ENCODE measurements around the gene ZSCAN5C. TPM values are rescaled to one million over a fixed set of nuclear protein-coding genes. Genes with fewer than 3 reads are reported as not detected.

ZSCAN5C gene
- total and polyA plus RNA-seq, 2 donors (not counting 3 experiments of a cell fraction or from before 2014, with no cell fraction given): not detected

DNA sequence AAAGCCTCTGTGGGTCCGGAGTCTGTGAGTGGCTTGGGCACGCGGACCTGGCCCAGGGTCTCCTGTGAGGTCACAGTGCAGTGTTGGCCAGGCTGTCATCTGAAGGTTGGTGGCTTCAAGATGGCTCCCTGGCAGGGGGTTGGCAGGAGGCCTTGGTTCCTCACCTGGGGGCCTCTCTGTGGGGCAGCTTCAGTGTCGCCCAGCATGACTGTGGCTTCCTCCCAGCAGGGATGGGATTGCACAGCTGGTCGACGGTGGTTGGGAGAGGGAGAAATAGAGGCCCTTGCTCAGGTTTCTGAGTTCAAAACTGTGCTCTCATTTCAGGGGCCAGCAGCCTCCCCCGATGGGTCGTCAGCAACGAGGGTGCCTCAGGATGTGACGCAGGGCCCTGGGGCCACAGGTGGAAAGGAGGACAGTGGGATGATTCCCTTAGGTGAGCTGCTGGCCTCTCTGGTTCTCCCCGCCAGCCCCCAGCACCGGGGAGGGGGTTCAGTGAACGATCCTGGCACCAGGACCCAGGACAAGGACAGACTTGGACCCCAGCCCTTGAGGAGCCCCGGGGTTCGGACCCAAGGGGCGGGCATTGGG is 43.8 kb upstream of the ZSCAN5C start:
- dilution Hi-C loops (cut with MboI; ENCODE audit: extremely low pct_ligation_motif_present, low sequenced_read_pairs) (no loop called here), intact Hi-C loops (cut with micrococcal nuclease) (no loop called here)
- Histone ChIP-seq H3K27ac (ENCODE audit: insufficient read depth, low read depth, low read length) (no peak overlapping the region), H3K36me3 (ENCODE audit: control insufficient read depth in 2 of 2, extremely low read depth in 1 of 2, insufficient read depth in 2 of 2, low read length in 2 of 2) (peaks cover 0 to 22% of the 10 kb centered on the region in 2 experiments), H4K20me1 (replicated peaks; ENCODE audit: control insufficient read depth, extremely low read depth, insufficient read depth, low read length) (no peaks in the 10 kb centered on the region), H3K9me1 (replicated peaks; ENCODE audit: control insufficient read depth, extremely low read depth, insufficient read depth, low read length) (no peaks in the 10 kb centered on the region), H3K4me1 (ENCODE audit: control insufficient read depth, extremely low read depth, insufficient read depth, low read length) (peaks cover 13% of the 10 kb centered on the region), H3K79me2 (ENCODE audit: control insufficient read depth, insufficient read depth, low read length) (no peaks in the 10 kb centered on the region), H2AFZ (ENCODE audit: low read depth, low read length) (no peak overlapping the region), H3K4me3 (replicated peaks in 1 of 3; ENCODE audit: insufficient read depth in 1 of 3, low read depth in 1 of 3, low read length in 3 of 3) (no peak overlapping the region), H3K9me3 (replicated peaks; ENCODE audit: control insufficient read depth, insufficient read depth, low read length) (no peaks in the 10 kb centered on the region), H3K4me2 (ENCODE audit: insufficient read depth, low read length) (no peak overlapping the region), H3K9ac (replicated peaks; ENCODE audit: extremely low read depth, insufficient read depth, low read length) (no peak overlapping the region), H3K27me3 (ENCODE audit: control insufficient read depth in 2 of 2, insufficient read depth in 2 of 2, low read length in 2 of 2) (no peaks in the 10 kb centered on the region)
- ChIA-PET CTCF (interaction anchor here (1.0 to 1.7 kb wide), 2 partner anchors 13 to 78 kb away, joined by 4 to 11 read pairs; no protein-coding TSS in a partner anchor), POLR2A (no interaction called here)
- BruUV-seq (replicated peaks): no TSS peak
- DNase-seq (ENCODE audit: low read depth, low spot score) (no peak), FAIRE-seq (no peak)
- TF ChIP-seq FOS (IDR thresholded peaks at IDR 0.05; ENCODE audit: borderline replicate concordance, insufficient read depth, low read length) (no peak), POLR2AphosphoS5 (IDR thresholded peaks at IDR 0.05; ENCODE audit: insufficient read depth, low read depth, low read length) (no peak), GATA2 (IDR thresholded peaks at IDR 0.05; ENCODE audit: insufficient read depth, insufficient read length, low read depth, low read length) (no peak), POLR2A (IDR thresholded peaks at IDR 0.05; ENCODE audit: low read depth, low read length) (no peak), MYC (IDR thresholded peaks at IDR 0.05; ENCODE audit: low read depth, low read length) (no peak), EZH2 (IDR thresholded peaks at IDR 0.05; ENCODE audit: borderline replicate concordance, low read depth, low read length, severe bottlenecking) (no peak), JUN (IDR thresholded peaks at IDR 0.05; ENCODE audit: borderline replicate concordance, insufficient read depth, insufficient read length, low read depth) (no peak)
- TF ChIP-seq, protein P1, sequence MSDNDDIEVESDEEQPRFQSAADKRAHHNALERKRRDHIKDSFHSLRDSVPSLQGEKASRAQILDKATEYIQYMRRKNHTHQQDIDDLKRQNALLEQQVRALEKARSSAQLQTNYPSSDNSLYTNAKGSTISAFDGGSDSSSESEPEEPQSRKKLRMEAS (IDR thresholded peaks at IDR 0.05; ENCODE audit: insufficient read depth, insufficient read length): no peak
- TF ChIP-seq, protein P2, sequence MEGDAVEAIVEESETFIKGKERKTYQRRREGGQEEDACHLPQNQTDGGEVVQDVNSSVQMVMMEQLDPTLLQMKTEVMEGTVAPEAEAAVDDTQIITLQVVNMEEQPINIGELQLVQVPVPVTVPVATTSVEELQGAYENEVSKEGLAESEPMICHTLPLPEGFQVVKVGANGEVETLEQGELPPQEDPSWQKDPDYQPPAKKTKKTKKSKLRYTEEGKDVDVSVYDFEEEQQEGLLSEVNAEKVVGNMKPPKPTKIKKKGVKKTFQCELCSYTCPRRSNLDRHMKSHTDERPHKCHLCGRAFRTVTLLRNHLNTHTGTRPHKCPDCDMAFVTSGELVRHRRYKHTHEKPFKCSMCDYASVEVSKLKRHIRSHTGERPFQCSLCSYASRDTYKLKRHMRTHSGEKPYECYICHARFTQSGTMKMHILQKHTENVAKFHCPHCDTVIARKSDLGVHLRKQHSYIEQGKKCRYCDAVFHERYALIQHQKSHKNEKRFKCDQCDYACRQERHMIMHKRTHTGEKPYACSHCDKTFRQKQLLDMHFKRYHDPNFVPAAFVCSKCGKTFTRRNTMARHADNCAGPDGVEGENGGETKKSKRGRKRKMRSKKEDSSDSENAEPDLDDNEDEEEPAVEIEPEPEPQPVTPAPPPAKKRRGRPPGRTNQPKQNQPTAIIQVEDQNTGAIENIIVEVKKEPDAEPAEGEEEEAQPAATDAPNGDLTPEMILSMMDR (IDR thresholded peaks at IDR 0.05; ENCODE audit: extremely low read depth in 1 of 2, insufficient read depth in 1 of 2, low read depth in 1 of 2, low read length in 2 of 2): no peak

All from endothelial cell of umbilical vein (primary cell).